CD1c-positive myeloid dendritic cell (primary cell): ENCODE data around the gene TMEM167A.
"Not testable (repeated sequence)": the region's sequence is repeated elsewhere in the genome, so short reads cannot be mapped to it uniquely, and the experiment has no call there.

Experiments used
- DNase-seq: peaks from one replicate; pipeline ENCODE4 v3.0.0-alpha.2; 2016; ENCODE audit errors: extremely low spot score

The TMEM167A gene

GRCh38 chr5:83090169-83090568 is 13.0 kb upstream of the TMEM167A start:
- DNase-seq, result no peak

GRCh38 chr5:83085106-83085505 is 7.9 kb upstream of the TMEM167A start:
- DNase-seq, result no peak

- DNase-seq, result no peak
Measured at GRCh38 chr5:83084336-83084735, 7.1 kb upstream of the TMEM167A start.

- no peak for DNase-seq
Measured at GRCh38 chr5:83082750-83083149, 5.6 kb upstream of the TMEM167A start.

GRCh38 chr5:83077662-83078261 is 568 bp upstream of the TMEM167A start:
- peak; percentile 37 for DNase-seq

GRCh38 chr5:83072966-83073365 is 4.2 kb downstream of the TMEM167A start:
- no peak for DNase-seq

- DNase-seq, result no peak
Measured at GRCh38 chr5:83071286-83072051, 5.7 kb downstream of the TMEM167A start.

- DNase-seq, result no peak
Measured at GRCh38 chr5:83069096-83069799, 7.9 kb downstream of the TMEM167A start.

- DNase-seq, result not testable (repeated sequence)
Measured at GRCh38 chr5:83067377-83067776, 9.8 kb downstream of the TMEM167A start.

GRCh38 chr5:83066548-83067110 is 10.6 kb downstream of the TMEM167A start:
- DNase-seq, result no peak

- no peak for DNase-seq
Measured at GRCh38 chr5:83059341-83059740, 17.9 kb downstream of the TMEM167A start.

GRCh38 chr5:83058726-83059125 is 18.5 kb downstream of the TMEM167A start:
- DNase-seq, result no peak

- no peak for DNase-seq
Measured at GRCh38 chr5:83055166-83055565, 22.0 kb downstream of the TMEM167A start.

- no peak for DNase-seq
Measured at GRCh38 chr5:83050723-83051340, 26.4 kb downstream of the TMEM167A start.

- DNase-seq, result no peak
Measured at GRCh38 chr5:83049370-83049885, 27.8 kb downstream of the TMEM167A start.

GRCh38 chr5:83048811-83049210 is 28.4 kb downstream of the TMEM167A start:
- DNase-seq, result no peak

GRCh38 chr5:83048277-83048676 is 28.9 kb downstream of the TMEM167A start:
- no peak for DNase-seq

GRCh38 chr5:83044926-83045325 is 32.3 kb downstream of the TMEM167A start:
- no peak for DNase-seq

GRCh38 chr5:83042507-83042906 is 34.7 kb downstream of the TMEM167A start:
- no peak for DNase-seq

- no peak for DNase-seq
Measured at GRCh38 chr5:83038924-83039323, 38.3 kb downstream of the TMEM167A start.

- no peak for DNase-seq
Measured at GRCh38 chr5:83036991-83037575, 40.1 kb downstream of the TMEM167A start.
